ENCODE data around the gene HDAC4. TPM values are rescaled to one million over a fixed set of nuclear protein-coding genes. Genes with fewer than 3 reads are reported as not detected.

Gene HDAC4
- polyA plus RNA-seq, 1 experiment = 4.4 TPM

DNA sequence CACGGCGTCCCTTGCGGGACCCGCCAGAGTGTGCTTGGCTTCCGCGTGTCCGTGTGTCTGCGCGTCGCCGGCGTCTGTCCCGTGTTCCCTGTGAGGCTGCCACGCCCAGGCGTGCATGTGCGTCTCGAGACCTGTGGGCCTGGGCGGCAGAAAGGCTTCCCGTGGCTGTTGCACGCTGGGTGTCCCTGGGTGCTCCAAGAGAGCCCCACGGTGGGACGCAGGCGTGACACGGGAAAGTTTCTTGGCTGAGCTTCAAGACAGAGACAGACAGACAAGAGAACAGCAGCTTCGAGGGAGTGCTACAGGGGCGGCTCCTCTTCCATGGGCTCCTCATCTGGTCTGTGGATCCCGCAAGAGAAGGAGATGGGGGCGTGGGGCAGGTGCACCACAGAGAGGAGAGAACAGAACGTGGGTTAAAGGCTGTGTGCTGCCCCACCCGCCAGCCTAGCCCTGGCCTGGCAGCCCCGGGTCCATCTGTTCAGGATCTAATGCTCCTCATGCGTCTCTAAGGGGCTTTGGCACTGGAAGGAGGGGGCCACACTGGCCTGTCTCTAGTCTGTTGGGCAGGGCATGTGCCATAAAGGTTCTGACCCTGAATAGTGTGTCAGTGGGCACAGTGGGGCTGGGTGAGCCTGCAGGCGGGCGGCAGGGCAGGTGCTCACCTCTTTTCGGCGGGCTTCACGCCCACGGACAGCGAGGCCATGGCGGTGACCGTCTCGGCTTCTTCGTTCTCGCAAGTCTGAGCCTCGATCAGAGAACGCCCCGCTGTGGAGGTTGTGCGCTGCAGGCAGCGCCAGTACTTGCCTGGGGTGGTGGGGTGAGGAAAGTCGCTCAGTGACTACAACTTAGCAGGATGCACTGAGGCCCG lies 347.8 kb downstream of the HDAC4 start:
- Histone ChIP-seq H3K27me3 (ENCODE audit: control insufficient read depth, insufficient read depth, low read length) (no peaks in the 10 kb centered on the region), H3K36me3 (ENCODE audit: control insufficient read depth, insufficient read depth, low read length) (peaks cover 9% of the 10 kb centered on the region), H3K4me3 (ENCODE audit: low read depth, low read length) (no peak overlapping the region)
- TF ChIP-seq, protein P1, sequence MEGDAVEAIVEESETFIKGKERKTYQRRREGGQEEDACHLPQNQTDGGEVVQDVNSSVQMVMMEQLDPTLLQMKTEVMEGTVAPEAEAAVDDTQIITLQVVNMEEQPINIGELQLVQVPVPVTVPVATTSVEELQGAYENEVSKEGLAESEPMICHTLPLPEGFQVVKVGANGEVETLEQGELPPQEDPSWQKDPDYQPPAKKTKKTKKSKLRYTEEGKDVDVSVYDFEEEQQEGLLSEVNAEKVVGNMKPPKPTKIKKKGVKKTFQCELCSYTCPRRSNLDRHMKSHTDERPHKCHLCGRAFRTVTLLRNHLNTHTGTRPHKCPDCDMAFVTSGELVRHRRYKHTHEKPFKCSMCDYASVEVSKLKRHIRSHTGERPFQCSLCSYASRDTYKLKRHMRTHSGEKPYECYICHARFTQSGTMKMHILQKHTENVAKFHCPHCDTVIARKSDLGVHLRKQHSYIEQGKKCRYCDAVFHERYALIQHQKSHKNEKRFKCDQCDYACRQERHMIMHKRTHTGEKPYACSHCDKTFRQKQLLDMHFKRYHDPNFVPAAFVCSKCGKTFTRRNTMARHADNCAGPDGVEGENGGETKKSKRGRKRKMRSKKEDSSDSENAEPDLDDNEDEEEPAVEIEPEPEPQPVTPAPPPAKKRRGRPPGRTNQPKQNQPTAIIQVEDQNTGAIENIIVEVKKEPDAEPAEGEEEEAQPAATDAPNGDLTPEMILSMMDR (IDR thresholded peaks at IDR 0.05; ENCODE audit: insufficient read depth, low read depth, low read length) = no peak
- ChIA-PET CTCF (interaction anchor here (0.6 kb wide), 1 partner anchor 94 kb away, joined by 3 read pairs; no protein-coding TSS in a partner anchor), POLR2A (no interaction called here)
- no peak for DNase-seq (ENCODE audit: low read depth)

DNA sequence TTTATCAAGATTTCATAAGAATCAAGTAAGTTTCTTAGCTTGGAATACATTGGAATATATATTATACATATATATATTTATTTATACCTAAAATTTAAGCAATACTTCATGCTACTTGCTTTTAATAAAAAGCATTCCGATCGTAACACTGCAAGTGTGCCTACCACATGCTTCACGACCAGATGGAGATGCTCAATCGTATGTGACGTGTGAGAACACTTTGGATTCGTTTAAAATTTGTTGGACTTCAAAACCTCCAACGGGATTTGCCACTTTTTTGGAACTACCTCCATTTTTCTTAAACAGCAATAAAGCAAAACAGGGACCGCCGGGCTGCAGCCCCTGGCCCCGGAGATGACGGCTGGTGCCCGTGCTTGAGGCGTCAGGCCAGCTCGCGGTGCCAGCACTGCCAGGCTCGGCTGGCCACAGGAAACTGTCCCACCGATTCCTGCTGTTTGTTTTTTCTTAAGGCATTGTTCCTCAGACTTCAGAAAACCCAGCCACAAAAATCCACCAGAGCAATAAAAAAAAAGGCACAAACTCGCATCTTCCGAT lies 348.9 kb downstream of the HDAC4 start:
- H3K36me3 ChIP-seq (ENCODE audit: control insufficient read depth, insufficient read depth, low read length) = peaks cover 9% of the 10 kb centered on the region
- H3K4me3 ChIP-seq (ENCODE audit: low read depth, low read length) = no peak overlapping the region
- ChIA-PET CTCF (interaction anchor here (0.6 kb wide), 1 partner anchor 93 kb away, joined by 3 read pairs; no protein-coding TSS in a partner anchor), POLR2A (no interaction called here)
- no peaks in the 10 kb centered on the region for H3K27me3 ChIP-seq (ENCODE audit: control insufficient read depth, insufficient read depth, low read length)
- TF ChIP-seq, protein P1 (IDR thresholded peaks at IDR 0.05; ENCODE audit: insufficient read depth, low read depth, low read length) = no peak
- no peak for DNase-seq (ENCODE audit: low read depth)

DNA sequence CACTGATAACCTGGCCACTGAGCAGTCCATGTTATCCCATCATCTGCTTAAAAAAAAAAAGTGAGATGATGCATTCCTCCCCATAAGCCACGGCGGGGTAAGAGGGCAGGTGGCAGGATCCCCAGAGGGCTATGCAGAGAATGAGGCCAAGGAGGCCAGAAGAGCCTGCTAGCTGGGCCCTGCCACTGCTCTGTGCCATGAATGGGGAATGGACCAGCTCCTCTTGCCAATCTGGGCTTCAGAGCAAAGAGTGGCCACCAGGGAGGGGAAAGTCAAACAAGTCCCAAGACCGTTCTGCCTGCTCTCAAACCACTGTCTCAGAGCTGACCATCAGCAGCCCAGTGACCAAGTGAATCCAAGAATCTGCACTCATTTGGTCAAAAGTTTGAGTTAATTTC lies 350.6 kb downstream of the HDAC4 start:
- POLR2A ChIA-PET = no interaction called here
- CTCF ChIA-PET = no interaction called here
- H3K4me3 ChIP-seq (ENCODE audit: low read depth, low read length) = no peak overlapping the region
- no peaks in the 10 kb centered on the region for H3K27me3 ChIP-seq (ENCODE audit: control insufficient read depth, insufficient read depth, low read length)
- TF ChIP-seq, protein P1 (IDR thresholded peaks at IDR 0.05; ENCODE audit: insufficient read depth, low read depth, low read length) = no peak
- DNase-seq (ENCODE audit: low read depth) = no peak
- peaks cover 7% of the 10 kb centered on the region for H3K36me3 ChIP-seq (ENCODE audit: control insufficient read depth, insufficient read depth, low read length)

DNA sequence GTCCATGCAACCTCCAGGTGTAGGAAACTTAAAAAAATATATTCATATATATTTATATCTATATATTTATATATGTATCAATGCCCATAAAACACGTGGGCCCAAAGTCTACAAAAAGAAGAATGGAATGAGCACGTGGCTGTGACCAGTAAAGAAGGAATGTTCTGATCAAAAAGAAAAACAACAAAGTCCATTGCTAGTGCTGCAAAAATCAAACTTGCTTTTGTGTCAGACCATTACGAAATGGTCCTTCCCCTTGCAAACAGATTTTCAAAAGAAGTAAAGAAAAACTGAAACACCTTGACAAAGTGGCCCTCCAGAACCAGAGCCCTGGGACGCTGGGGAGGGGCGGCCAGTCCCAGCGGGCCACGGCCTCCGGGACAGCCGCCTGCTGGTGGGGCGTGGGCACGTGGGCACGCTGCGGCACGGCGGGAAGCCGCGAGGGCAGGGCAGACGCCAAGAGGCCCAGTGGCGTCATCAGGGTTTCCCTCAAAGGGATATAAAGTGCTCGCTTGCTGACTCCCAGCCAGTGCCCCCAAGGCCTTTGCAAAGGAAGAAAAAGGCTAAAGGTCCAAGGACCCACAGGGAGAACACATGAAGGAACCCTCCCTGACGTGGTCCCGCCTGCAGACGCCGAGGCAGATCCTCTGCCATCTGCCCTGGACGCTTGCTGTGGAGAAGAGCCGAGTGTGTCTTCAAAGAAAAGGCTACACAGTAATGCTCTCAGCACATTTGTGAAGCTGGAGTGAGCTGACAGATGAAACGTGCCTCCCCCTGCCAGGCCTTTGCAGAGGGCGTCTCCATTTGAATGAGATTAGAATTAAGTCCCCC lies 351.2 kb downstream of the HDAC4 start:
- CTCF ChIA-PET = no interaction called here
- POLR2A ChIA-PET = no interaction called here
- Histone ChIP-seq H3K4me3 (ENCODE audit: low read depth, low read length) (no peak overlapping the region), H3K36me3 (ENCODE audit: control insufficient read depth, insufficient read depth, low read length) (peaks cover 7% of the 10 kb centered on the region), H3K27me3 (ENCODE audit: control insufficient read depth, insufficient read depth, low read length) (no peaks in the 10 kb centered on the region)
- TF ChIP-seq, protein P1 (IDR thresholded peaks at IDR 0.05; ENCODE audit: insufficient read depth, low read depth, low read length) = no peak
- no peak for DNase-seq (ENCODE audit: low read depth)

DNA sequence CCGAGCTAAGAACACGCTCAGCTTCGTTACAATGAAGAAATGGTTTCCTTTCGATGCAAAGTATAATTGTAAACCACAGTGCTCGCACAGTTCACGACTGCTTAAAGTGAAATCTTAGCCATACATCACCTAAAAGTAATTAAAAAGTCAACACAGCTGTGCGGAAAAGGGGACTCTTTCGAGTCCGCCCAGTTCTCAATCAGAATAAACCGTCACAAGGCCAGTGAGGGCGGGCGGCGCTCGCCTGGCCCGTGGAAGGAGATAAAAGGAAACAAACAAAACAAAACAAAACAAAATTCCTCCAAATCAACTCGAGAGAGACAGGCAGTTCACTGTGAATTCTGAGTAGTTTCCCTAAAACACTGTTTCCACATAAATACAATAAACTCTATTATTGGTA lies 352.1 kb downstream of the HDAC4 start:
- POLR2A ChIA-PET = no interaction called here
- H3K4me3 ChIP-seq (ENCODE audit: low read depth, low read length) = no peak overlapping the region
- TF ChIP-seq, protein P1 (IDR thresholded peaks at IDR 0.05; ENCODE audit: insufficient read depth, low read depth, low read length) = no peak
- CTCF ChIA-PET = no interaction called here
- no peaks in the 10 kb centered on the region; the same call in 1 of the 2 replicates for H3K27me3 ChIP-seq (ENCODE audit: control insufficient read depth, insufficient read depth, low read length)
- DNase-seq (ENCODE audit: low read depth) = no peak
- H3K36me3 ChIP-seq (ENCODE audit: control insufficient read depth, insufficient read depth, low read length) = peaks cover 6% of the 10 kb centered on the region
